ENCODE data around the gene CHMP6.

The CHMP6 gene

DNA sequence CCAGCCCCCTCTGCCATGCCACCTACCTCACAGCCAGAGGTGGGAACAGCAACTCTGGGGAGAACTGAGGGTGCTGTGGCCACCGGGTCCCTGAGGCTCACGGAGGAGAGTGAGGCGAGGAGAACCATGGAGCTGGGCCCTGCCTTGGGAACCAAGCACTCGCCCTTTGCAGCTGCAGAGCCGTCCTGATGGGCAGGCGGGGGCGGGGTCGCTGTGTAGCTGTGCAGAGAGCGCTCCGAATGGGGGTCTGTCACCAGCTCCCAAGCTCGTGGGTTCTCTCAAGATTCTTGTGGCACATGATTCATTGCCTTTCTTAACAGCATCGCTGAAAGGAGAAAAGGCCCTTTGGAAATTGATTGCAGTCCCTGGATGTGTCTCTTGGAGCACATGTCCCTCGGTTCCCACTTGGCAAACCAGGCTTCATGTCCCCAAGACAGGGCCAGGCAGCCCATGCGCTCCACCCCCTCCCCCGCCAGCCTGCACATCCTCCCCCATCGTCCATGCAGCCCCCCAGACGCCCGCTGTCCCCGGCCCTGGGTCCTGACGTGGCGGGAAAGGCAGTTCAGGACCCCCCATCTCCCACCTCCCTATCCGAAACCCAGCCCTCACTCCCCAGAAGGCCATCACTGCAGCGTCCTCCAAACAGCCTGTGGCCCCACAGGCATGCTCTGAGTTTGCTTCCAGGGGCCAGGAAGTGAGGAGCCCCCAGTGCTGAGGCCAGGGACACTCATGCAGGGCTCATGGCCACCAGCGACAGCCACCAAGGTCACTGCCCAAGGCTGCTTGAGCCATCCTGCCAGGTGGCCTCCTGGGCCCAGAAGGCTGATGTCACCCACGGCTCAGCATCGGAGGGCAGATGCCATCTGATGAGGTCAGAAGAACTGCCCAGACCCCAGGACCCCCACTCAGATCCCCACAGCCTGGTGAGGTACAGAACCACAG is 20.6 kb upstream of the CHMP6 start:
- DNase-seq (ENCODE audit: low read depth in 2 of 2): no peak

DNA sequence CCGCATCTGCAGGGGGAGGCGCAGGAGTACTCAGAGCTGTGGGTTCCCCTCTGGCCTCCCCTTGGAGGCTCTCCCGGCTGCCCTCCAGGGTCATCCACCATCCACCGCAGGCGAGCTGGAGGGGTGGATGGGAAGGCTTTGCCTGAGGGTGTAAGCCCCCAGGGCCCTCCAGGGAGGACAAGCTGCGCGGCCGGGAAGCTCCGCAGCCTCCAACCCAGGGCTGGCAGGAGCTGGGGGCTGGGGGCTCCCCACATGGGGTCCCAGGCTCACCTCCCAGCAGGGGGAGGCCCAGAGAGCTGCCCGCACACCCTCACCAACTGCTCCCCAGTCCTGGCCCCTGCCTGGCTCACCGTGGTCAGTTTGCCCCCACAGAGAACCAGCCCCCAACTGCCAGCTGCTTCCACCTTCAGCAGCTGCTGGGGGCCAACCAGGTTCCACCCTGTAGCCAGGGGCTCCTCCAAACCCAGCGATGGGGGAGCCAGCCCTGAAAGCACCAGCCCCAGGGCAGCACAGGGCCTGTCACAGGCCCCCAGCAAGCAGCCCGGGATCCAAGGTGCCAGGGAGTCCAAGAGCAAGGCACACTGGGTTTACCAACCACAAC is 19.8 kb upstream of the CHMP6 start:
- no peak for DNase-seq (ENCODE audit: low read depth in 2 of 2)

DNA sequence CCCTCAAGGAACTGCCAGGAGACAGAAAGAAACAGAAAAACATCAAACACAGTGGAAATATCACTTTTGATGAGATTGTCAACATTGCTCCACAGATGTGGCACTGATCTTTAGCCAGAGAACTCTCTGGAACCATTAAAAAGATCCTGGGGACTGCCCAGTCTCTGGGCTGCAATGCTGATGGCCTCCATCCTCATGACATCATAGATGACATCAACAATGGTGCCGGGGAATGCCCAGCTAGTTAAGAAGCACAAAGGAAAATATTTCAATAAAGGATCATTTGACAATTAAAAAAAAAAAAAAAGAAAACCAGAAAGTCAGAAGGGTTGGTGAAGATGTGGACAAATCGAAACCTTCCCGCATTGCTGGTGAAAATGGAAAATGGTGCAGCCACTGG is 14.9 kb upstream of the CHMP6 start:
- no peak for DNase-seq (ENCODE audit: low read depth in 2 of 2)

DNA sequence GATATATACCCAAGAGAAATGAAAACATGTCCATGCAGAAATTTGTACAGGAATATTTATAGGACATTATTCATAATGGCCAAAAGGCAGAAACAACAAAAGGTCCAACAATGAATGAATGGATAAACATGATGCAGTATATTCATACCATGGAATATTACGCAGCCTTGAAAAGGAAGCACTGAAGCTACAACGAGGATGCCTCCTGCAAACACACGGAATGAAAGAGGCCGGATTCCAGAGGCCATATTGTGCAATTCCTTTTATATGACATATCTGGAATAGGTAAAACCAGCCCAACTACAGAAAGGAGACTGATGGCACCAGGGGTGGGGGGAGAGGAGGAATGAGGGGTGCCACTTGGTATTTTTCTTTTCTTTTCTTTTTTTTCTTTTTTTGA is 14.5 kb upstream of the CHMP6 start:
- no peak for DNase-seq (ENCODE audit: low read depth in 2 of 2)

DNA sequence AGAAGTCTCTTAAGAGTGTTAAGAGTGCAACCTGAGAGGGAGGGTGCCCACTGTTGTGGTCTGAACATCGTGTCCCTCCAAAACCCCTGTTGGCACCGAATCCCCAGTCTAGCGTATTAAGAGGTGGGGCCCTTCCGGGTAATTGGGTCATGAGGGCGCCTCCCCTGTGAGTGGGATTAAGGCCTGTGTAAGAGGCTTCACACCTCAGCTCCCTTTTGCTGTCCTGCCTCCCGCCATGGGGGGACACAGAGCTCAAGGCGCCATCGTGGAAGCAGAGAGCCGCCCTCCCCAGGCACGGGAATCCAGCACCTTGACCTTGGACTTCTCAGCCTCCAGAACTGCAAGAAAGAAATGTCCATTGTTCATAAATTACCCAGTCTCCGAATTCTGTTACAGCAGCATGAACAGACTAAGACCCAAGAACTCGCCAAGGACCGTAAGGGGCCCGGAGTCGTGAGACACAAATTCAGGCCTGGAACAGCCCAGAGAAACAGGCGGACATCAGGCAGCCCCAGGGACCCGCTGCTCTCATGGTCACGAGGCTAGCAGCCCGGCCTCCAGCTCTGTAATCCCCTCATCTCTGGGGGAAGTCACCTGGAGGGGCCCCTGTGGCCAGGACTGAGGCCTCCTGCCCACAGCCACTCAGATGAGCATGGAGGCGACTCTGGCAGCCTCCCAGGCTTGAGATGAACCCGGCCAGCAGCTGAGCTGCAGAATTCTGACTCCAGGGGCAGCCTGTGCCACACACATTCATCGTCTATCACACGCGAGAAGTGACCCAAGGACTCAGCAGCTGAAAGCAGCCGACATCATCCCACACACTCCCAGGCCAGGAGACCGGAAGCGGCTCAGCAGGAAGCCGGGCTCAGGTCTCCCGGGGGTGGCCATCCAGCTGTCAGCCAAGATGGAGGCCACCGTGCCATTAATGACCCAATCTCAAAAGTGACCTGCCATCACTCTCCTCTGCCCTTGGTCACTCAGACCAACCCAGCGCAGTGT is 12.8 kb upstream of the CHMP6 start:
- DNase-seq (ENCODE audit: low read depth in 2 of 2): no peak

DNA sequence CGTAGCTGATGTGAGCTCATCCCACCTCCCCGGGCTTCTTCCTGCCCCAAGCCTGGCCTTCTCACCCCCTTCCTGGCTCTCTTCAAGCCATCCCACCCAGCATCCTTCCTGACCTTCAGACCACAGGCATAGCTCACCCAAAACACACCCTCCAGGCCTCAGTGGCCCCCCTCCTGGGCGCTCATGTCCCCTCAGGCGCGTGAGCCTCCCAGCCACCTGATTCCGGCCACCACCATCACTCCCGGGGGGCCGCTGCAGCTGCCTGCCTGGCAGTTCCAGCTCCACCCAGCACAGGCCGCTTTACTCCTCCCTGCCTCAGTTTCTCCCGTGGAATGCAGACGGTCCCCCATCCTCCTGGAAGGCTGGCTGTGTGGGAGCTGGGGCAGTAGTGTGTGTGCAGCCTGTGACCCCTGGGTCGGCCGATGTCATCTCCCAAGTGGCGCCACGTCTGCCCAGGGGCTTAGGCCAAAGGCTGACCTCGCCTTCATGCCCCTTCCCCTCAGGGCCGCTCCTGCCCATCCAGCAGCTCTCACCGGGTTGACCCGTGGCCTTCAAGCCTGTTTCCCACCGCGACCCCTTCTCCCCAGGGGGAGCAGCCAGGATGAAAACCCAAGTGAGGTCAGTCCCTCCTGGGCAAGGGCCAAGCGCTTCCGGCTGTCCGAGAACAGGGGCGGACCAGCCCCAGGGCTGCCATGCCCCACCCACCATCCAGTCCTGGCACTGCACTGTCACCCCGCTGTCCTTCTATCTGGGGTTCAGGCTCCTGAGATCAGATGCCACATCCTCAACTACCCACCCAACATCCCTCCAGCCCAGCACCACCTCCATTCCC is 11.9 kb upstream of the CHMP6 start:
- no peak for DNase-seq (ENCODE audit: low read depth in 2 of 2)

DNA sequence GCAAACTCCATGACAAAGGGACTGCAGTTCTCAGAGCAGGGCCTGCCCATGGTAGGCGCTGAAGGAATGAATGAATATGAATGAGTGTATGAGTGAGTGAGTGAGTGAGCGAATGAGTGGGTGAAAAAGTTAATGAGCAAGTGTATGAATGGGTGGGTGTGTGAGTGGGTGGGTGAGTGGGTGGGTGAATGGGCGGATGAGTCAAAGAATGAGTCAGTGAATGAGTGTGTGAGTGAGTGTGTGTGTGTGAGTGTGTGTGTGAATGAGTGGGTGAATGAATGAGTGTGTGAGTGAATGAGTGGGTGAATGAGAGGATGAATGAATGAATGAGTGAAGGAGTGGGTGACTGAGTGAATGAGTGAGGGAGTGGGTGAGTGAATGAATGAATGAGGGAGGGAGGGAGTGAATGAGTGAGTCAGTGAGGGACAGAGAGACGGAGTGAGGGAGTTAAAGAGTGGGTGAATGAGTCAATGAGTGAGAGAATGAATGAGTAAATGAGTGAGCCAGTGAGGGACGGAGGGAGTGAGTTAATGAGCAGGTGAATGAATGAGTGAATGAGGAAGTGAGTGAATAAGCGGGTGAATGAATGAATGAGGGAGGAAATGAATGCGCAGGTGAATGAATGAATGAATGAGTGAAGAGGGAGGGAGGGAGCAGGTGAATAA is 11.1 kb upstream of the CHMP6 start:
- DNase-seq (ENCODE audit: low read depth in 2 of 2): no peak

DNA sequence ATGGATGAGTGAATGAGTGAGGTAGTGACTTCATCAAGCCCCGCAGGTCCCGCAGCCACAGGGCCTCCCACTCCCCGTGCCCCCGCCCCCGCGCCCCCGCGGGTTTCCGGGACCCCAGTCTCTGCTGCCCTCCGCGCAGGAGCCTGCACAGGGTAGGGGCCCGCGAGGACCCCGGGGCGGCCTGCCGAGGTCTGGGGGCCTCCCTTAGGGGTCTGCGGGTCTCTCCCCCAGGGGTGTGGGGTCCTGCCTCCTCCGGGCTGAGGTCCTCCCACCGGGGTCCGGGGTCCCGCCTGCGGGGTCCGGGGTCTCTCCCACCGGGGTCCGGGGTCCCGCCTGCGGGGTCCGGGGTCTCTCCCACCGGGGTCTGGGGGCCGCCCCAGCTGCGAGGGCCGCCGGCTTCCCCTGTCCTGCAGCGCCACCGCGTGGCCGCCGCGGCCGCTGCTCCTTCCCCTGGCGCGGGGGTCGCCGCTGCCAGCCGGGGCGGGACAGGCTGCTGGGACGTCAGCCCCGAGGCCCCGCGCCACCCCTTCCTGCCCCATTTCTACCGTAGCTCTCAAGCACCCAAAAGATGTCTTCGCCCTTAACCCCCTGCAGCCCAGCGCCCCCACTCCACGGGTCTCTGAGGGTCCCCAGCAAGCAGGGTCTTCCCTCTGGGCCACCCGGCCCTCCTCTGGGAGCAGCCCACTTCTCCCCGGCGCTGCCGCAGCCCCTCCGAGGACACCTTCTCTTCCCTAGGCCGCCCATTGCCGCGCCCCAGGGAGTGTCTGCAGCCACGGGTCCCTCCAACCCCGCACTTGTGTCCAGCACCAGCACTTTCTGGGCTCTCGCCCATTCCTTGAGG is 10.4 kb upstream of the CHMP6 start:
- no peak for DNase-seq (ENCODE audit: low read depth in 2 of 2)

DNA sequence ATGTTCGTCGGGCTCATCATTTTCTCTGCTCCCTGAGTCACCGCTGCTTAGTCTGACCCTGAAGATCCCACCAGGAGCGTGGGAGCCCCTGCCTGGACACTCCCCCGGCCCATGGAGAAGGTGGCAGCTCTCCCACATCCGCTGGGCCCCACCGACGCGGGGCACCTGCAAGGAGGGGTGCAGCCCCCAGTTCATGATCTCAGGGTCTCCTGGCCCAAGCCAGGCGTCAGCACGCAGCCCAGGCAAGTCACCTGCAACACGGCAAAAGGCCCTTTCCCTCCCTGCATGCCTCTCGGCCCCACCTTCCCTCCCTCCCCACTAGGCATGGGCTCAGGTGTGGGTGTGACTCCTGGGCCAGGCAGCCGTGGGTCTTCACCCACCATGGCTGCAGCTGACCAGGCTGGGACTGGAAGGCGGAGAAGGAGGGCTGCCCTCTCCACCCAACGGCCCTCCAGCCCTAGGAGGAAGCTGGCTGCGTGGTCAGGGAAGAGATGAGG is 9.7 kb upstream of the CHMP6 start:
- no peak for DNase-seq (ENCODE audit: low read depth in 2 of 2)

DNA sequence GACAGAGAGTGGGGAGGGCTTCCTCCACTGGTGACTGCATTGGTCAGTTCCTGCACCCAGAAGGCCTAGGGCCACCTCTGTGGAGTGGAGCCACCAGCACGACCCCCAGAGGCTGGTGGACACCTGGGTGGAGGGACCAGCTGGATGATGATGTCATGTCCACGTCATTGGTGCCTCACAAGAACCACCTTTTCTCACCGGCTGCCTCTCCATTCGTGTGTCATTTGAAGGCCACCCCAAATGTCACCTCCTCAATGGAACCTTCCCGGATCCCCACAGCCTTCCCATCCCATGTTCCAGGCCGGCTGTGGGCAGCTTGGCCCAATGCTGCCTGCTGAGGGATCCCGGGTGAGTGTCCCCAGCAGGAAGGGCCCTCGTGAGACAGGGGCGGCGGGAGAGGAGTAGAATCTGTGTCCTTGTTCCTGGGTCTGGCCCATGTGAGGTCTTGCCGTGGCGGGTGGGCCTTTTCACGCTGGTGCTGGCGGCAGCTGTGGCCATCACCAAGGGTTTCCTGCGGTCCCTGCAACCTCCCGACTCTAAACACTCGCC is 9.1 kb upstream of the CHMP6 start:
- no peak for DNase-seq (ENCODE audit: low read depth in 2 of 2)

DNA sequence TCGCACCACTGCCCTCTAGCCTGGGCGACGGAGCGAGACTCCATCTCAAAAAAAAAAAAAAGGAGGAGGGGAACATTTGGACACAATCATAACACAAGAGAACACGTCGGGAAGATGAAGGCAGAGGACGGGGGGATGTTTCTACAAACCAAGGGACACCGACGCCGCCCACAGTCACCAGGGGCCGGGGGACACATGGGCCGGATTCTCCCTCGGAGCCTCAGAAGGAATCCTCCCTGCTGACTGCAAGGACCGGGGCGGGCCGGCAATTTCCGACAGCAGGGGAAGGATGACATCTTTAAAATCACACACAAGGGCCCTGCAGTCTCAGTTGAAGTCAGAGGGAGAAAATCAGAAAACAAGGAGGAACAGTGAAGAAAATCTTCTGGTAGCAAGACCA is 8.1 kb upstream of the CHMP6 start:
- no peak for DNase-seq (ENCODE audit: low read depth in 2 of 2)

DNA sequence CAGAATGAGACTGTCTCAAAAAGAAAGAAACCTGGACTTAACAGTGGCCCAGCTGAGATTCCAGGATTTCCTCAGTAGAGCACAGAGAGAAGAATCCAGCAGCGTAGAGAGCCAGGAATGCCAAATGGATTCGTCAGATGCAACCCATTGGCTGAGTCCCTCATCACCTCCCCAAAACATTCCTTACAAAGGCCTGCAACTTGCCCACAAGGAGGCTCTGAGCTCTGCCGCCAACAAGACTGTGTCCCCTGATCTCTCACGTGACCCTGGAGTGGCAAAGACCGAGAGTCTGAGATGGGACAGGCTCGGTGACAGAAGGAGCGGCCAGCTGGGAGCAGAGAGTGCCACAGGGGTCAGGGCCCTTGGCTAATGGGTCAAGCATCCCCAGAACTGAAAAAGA is 6.9 kb upstream of the CHMP6 start:
- DNase-seq (ENCODE audit: low read depth in 2 of 2): peak; percentile 89 to 90

DNA sequence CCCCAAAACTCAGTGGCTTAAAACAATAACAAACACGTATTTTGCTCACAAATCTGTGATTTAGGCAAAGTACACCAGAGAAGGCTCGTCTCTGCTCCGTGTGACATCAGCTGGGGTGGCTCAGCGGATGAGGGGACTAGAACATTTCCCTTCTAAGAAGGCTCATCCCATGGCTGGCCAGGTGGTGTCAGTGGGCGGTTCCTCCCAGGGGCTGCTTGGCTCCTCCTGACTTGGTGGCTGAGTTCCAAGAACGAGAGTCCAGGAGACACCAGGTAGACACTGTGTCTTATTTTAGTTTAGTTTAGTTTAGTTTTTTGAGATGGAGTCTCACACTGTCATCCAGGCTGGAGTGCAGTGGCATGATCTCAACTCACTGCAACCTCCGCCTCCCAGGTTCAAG is 5.6 kb upstream of the CHMP6 start:
- no peak for DNase-seq (ENCODE audit: low read depth in 2 of 2)

DNA sequence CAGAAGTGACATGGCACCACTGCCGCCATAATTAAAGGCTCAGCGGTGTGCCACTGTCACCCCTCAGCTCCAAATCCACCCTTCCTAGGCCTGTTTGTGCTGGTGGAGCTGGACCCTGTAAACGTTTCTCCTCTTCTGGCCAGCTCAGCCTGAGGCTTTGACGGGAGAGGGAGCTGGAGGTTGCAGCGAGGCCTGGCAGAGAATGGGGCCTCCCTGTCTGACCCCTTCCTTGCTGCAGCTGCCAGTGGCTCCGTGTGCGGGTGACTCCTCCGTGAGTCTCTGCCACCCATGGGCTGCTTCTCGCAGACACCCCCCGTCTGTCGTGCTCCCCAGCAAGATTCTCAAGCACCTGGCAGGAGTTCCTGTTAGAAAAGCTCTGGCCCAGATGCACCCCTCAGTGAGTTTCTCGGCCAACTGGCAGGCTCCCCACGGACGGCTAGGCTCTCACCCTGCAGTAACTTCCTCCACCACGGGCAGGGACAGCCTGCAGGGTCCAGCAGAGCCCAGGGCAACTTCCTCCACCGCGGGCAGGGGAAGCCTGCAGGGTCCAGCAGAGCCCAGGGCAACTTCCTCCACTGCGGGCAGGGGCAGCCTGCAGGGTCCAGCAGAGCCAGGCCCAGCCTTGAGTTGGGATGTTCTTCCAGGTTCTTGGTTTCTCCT is 4.7 kb upstream of the CHMP6 start:
- DNase-seq (ENCODE audit: low read depth in 2 of 2): no peak

DNA sequence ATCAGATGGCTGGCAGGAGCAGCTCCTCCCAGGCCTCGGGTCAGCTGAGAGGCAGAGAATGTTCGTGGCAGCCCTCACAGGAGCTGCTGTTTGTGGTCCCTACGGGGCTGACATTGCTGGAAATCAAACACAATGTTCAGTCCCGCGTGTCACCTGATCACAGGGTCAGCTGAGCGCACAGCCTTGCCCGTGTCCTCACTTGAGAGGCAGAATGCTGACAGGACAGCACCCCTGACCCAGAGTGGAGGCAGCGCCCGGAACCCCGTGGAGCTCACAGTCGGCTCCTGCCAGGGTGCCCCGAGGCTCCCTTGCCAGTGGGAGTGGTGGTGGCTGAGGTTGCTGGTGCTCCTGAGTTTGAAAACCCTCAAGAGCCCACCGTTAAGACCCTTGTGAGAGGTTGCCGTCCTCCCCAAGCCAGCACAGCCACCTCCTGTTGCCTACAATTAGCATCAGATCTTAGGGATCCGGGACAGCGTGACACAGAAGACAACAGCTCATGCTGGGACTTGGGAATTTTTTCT is 3.6 kb upstream of the CHMP6 start:
- DNase-seq (ENCODE audit: low read depth in 2 of 2): no peak

DNA sequence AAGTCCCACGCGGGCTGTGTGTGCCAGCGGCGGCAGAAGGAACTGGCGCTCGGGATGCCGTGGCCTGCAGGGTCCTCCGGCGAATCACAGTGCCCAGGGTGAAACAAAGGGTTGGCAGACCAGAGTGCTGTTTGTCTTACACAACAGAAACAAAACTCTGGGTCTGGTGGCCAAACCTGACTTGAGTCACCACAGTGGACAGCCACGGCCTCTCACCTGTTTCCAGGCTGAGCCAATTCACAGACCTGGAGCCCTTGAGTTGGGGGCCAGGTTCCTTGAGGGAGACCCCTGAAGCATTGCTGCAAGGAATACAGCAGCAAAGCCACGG is 2.1 kb upstream of the CHMP6 start:
- no peak for DNase-seq (ENCODE audit: low read depth in 2 of 2)

DNA sequence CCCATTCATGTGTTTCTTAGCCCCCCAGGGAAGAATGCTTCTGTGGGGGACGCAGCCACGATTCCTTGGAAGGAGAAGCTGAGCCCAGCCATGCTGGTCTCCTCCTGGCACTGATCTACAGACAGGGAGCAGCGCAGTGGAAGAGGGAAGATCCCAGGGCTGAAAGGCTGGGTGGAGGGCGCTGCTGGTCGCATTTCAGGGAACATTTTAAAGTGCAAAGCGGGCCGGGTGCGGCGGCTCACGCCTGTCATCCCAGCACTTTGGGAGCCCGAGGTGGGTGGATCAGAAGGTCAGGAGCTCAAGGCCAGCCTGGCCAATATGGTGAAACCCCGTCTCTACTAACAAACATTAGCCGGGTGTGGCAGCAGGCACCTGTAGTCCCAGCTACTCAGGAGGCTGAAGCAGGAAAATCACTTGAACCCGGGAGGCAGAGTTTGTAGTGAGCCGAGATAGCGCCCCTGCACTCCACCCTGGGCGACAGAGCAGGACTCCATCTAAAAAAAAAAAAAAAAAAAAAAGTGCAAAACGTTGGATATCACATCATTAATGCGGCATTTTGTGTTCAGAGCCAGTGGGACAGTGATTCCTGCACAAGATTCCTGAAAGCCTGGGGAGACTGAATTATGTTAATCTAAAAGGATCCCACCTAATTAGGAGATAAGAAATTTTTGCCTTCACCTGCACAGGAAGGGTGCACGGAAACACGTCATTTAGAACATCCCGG is 558 bp upstream of the CHMP6 start:
- no peak for DNase-seq (ENCODE audit: low read depth in 2 of 2)

Measured in fibroblast of skin of left biceps (primary cell).